Coronary artery (tissue), 2 donors: ENCODE data around the gene USP24.

Experiments used
- DNase-seq: peaks from one replicate; pipeline ENCODE4 v3.0.0-alpha.2; 2017; ENCODE audit warnings: low spot score
- H3K27ac ChIP-seq, 2 donors: fragments of 200-600 bp; sonication (generic); one replicate each; pipeline ENCODE4 v1.5.1; 2016 to 2019
- H3K4me3 ChIP-seq: fragments of 200-600 bp; sonication (generic); 2 replicates; pipeline ENCODE4 v1.5.1; 2016; ENCODE audit warnings: mild to moderate bottlenecking, moderate library complexity
- TF ChIP-seq, protein P1 (sequence below): fragments of 200-600 bp; sonication (generic); IDR thresholded peaks from one replicate; pipeline ENCODE4 v1.5.1; 2019; ENCODE audit warnings: antibody characterized with exemption

USP24 gene

DNA sequence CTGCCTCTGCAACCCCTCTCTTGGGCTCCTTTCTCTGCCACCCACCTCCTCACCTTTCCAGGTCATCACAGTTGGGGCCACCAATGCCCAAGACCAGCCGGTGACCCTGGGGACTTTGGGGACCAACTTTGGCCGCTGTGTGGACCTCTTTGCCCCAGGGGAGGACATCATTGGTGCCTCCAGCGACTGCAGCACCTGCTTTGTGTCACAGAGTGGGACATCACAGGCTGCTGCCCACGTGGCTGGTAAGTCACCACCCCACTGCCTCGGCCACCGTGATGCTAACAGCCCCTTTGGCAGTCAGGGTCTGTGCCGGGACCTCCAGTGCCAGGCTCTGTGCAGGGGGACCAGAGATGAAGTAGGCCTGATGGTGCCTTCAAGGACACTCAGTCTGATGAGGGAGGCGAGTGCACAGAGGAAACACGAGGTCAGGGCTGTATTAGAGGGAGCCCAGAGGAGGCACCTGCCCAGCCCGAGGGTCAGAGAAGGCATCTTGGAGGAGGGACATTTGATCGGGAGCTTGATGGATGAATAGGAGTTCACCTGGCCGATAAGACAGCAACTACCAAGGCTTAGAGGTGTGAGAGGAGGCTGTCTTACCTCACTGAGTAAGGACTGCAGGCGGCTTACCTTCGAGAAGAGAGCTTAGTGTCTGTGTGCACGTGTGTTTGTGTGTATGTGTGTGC, 157.8 kb downstream of the USP24 start:
- TF ChIP-seq, protein P1, sequence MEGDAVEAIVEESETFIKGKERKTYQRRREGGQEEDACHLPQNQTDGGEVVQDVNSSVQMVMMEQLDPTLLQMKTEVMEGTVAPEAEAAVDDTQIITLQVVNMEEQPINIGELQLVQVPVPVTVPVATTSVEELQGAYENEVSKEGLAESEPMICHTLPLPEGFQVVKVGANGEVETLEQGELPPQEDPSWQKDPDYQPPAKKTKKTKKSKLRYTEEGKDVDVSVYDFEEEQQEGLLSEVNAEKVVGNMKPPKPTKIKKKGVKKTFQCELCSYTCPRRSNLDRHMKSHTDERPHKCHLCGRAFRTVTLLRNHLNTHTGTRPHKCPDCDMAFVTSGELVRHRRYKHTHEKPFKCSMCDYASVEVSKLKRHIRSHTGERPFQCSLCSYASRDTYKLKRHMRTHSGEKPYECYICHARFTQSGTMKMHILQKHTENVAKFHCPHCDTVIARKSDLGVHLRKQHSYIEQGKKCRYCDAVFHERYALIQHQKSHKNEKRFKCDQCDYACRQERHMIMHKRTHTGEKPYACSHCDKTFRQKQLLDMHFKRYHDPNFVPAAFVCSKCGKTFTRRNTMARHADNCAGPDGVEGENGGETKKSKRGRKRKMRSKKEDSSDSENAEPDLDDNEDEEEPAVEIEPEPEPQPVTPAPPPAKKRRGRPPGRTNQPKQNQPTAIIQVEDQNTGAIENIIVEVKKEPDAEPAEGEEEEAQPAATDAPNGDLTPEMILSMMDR, result no peak
- peak; percentile 47 for DNase-seq

DNA sequence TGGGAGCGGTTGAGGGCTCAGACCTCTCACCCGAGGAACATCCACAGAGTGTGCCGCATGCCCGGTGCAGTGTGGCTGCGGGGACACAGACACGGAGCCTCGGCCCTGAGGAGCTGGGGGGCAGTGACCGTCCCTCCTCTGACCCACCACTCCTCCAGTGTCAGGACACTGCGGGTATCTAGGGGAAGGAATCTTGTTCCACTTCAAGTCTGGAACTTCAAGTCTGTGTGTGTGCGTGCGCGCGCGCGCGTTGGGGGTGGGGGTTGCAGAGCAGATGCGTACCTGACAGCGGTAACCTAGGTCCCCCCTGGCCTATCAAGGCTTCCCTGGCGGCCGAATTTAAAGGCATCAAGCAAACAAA, 158.6 kb downstream of the USP24 start:
- TF ChIP-seq, protein P1, result no peak

More for the DNA sequence above, 157.8 kb downstream of the USP24 start:
- Histone ChIP-seq H3K27ac (no peak overlapping the region), H3K4me3 (no peak overlapping the region)

DNA sequence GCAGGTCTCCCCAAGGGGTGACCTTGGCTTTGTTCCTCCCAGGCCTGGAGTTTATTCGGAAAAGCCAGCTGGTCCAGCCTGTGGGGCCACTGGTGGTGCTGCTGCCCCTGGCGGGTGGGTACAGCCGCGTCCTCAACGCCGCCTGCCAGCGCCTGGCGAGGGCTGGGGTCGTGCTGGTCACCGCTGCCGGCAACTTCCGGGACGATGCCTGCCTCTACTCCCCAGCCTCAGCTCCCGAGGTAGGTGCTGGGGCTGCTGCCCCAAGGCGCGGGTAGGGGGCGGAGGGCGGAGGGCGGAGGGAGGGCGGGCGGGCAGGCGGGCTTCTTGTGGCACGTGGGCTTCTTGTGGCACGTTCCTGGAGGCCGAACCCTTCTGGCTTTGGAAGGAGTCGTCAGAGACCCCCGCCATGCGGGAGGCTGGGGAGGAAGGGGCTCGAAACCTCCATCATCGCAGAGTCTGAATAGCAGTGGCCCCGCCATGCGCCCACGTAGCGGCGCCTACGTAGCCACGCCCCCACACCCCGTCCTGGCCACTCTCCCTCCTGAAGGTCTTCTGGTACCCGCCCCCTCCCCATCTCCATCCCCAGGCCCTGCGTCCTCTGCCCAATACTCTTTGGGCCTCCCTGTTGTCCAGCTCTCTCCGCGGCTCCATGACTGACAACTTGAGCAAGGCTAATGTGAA, 159.1 kb downstream of the USP24 start:
- H3K4me3 ChIP-seq, result no peak overlapping the region
- peak; percentile 55 for DNase-seq
- H3K27ac ChIP-seq, result no peak overlapping the region
- TF ChIP-seq, protein P1, result no peak

More for the DNA sequence above, 158.6 kb downstream of the USP24 start:
- Histone ChIP-seq H3K27ac (no peak overlapping the region), H3K4me3 (no peak overlapping the region)
- DNase-seq, result peak; percentile 59

DNA sequence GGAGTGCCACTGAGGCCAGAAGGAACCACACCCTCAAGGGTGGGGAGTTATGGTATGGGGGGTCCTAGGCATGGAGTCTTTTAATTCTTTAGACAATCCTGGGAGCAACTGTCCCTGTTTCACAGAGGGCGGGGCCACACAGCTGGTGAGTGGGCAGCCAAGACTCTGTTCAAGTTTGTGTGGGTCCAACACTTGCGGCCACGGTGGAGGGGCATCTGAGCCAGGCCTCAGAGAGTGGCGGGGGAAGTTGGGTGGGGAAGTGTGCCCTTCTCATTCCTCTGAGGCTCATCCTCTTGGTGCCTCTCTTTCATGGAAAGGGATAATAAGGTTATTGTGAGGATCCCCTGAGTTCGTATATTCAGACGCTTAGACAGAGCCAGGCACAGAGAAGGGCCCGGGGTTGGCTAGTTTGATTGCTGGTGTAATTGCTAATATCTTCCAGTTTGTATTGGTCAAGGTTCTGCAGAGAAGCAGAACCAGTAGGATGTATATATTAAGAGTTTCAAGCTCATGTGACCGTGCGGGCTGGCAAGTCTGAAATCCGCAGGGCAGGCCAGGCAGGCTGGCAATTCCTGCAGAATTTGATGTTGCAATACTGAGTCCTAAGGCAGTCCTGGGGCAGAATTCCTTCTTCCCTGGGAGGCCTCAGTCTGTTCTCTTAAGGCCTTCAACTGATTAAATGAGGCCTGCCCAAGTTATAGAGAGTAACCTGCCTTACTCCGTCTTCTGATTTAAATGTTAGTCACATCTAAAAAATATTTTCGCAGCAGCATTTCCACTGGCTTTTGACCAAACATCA, 159.9 kb downstream of the USP24 start:
- peak; percentile 57 for DNase-seq
- TF ChIP-seq, protein P1, result no peak

DNA sequence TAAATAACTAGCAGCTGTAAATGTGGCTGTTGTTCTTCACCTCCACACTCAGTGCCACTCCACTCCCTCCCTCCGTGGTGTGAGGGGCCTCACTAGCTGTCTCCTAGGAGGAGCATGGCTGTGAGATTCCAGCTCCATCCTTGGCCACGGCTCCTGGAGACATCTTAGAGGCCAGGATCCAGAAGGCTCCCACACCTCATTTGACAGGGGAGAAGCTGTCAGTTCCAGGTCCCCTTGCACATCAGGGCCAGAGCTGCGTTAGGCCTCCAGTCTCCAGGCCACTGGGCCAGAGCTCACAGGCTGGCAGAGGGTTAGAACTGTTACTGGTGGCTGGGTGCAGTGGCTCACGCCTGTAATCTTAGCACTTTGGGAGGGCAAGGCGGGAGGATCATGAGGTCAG, 160.8 kb downstream of the USP24 start:
- H3K27ac ChIP-seq, result no peak overlapping the region
- TF ChIP-seq, protein P1, result no peak
- H3K4me3 ChIP-seq, result no peak overlapping the region
- DNase-seq, result peak; percentile 45

More for the DNA sequence above, 159.9 kb downstream of the USP24 start:
- H3K27ac ChIP-seq, result no peak overlapping the region
- no peak overlapping the region for H3K4me3 ChIP-seq

DNA sequence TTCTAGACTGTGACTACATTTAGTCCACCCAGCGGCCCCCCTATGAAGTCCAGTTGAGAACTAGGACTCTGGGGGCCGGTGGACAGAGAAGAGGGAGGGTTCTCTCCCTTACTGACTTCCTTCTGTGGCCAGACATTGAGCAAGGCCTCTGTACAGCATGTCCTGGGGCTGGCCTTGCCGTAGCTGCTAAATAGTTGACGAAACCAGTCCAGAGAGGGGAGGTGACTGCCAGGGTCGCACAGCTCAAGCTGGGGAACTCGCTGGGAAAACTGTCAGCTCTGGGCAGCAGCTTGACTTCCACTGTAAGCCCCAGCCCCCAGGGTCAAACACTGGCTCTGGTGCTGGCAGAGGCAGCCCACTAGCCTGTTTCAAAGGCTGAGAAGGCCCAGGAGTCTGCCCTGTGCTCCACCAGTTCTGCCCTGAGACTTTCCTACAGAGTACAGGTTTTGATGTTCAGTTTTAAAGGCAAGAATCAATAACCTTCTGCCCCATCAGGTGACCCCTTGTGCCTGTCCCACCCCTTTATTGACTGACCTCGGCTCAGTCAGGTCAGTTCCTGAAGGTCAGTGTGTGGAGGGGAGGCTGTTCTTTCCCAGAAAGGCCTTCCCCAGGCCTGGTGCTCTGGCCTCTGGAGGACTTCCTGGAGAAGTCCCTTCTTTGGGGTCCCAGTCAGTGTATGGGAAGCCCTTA, 161.8 kb downstream of the USP24 start:
- TF ChIP-seq, protein P1, result no peak
- no peak for DNase-seq
- no peak overlapping the region for H3K27ac ChIP-seq
- H3K4me3 ChIP-seq, result no peak overlapping the region
